COLO829 (cell line): Measurements from ENCODE around the gene CEP95.
"Not testable (repeated sequence)": the region's sequence is repeated elsewhere in the genome, so short reads cannot be mapped to it uniquely, and the experiment has no call there.

ENCODE experiments used
- DNase-seq: peaks from one replicate; pipeline ENCODE4 v3.0.0; 2012; ENCODE audit warnings: low spot score

The CEP95 gene

GRCh38 chr17:64575431-64575830, 68.7 kb downstream of the CEP95 start:
- DNase-seq, result no peak

GRCh38 chr17:64577025-64577424, 70.2 kb downstream of the CEP95 start:
- not testable (repeated sequence) for DNase-seq

GRCh38 chr17:64579917-64580316, 73.1 kb downstream of the CEP95 start:
- DNase-seq, result no peak

DNA sequence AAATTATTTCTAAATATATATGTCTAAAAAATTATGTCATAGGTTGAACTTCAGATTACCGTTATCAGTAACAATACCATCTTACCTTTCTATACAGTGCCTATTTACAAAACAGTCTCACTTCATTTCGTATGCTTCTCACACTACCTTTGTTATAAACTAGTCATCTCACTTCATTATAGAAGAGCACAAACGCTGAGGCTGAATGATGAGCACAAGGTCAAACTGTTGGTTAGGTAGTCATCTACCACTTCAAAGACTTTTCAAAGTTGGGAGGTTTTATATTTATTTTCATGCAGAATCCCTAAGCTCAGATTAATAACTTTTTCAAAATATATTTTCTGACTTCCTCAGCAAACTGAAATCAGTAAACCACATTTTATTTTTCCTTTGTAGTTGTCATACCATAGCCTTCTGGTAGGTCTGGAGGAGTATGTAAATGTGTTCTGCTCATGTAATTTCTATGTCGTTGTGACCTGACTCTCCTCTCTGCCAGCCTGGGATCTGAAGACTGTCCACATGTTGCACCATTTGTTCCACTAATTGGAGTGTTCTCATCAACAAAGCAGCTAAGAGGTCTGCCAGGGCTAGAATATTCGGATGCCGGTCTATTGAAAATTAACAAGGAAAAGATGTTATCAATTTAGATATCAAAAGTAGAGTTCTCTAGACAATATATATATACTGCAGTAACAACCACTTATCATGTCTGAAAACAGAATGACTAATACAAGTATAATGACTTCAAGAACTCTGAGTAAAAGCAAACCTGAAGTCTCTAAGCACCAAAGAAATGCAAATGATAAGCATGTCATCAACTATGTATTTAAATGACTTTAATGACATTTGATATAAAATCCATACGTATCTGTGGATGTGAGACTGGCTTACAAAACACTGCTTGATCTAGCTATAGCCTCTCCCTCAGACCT, 73.9 kb downstream of the CEP95 start:
- DNase-seq, result no peak

GRCh38 chr17:64583038-64583437, 76.3 kb downstream of the CEP95 start:
- no peak for DNase-seq

DNA sequence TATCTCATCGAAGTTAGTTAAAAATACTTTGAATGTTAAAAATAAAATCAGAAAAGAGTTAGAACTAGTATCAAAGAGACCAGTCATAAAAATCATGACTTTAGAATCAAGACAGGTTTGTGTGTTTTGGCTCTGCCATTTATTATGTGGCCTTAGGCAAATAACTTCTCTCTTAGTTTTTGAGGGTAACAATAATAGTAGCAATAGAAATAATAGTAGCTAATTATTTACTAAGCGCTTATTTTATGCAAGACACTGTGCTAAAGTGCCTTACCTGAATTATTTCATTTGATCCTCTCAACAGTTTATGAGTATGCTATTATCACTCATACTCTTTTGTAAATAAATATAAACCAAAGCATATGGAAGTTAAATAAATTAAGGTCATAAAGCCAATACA, 78.4 kb downstream of the CEP95 start:
- no peak for DNase-seq
